Hematopoietic multipotent progenitor cell treated with erythropoietin and hydrocortisone succinate and interleukin-3 and kit ligand, for 6 days (in vitro differentiated cells): ENCODE data around the gene PGAP6.
"Not testable (repeated sequence)": the region's sequence is repeated elsewhere in the genome, so short reads cannot be mapped to it uniquely, and the experiment has no call there.

ENCODE experiments used
- DNase-seq: peaks from one replicate; pipeline ENCODE4 v3.0.0-alpha.2; 2015

PGAP6 gene

DNA sequence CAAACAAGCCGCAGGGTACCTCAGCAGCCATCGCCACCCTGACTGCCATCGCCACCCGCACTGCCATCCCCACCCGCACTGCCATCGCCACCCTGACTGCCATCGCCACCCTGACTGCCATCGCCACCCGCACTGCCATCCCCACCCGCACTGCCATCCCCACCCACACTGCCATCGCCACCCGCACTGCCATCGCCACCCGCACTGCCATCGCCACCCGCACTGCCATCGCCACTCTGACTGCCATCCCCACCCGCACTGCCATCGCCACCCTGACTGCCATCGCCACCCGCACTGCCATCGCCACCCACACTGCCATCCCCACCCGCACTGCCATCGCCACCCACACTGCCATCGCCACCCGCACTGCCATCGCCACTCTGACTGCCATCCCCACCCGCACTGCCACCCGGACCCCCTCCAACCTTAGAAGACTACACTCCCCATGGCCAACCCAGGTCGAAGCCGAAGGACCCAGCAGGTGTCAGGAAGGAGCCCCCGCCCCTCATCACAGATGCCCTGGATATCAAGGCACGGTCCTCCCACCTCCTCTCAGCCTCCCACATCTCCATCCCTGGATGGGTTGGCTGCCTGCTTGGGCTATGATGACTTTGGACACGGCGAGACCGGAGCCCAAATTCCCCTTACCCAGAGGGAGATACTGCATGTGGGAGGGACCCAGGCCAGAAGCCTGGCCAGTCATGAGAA, 3.5 kb downstream of the PGAP6 start:
- not testable (repeated sequence) for DNase-seq

DNA sequence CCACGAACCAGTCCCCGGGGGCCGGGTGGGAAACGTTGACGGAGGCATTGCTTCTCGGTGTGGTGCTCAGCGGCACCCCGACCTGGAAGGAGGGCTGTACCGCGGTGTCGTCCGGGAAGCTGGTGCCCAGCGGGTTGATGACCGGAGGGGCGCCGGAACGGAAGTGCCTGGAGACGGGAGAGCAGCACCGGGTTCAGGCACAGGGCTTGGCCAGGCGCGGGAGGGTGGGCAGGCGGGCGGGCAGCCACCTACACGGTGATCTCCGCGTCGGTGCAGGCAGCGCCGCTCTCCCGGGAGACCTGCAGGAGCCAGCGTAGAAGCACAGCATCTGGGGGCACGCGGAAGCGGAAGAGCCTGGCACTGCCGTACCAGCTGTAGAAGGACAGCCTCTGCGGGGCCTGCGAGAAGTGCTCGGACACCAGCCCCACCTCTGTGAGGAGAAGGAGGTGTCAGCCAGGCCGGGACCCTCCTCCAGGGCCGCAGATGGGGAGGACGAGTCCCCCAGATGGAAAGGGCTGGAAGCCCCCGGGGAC, 4.3 kb downstream of the PGAP6 start:
- DNase-seq: no peak

DNA sequence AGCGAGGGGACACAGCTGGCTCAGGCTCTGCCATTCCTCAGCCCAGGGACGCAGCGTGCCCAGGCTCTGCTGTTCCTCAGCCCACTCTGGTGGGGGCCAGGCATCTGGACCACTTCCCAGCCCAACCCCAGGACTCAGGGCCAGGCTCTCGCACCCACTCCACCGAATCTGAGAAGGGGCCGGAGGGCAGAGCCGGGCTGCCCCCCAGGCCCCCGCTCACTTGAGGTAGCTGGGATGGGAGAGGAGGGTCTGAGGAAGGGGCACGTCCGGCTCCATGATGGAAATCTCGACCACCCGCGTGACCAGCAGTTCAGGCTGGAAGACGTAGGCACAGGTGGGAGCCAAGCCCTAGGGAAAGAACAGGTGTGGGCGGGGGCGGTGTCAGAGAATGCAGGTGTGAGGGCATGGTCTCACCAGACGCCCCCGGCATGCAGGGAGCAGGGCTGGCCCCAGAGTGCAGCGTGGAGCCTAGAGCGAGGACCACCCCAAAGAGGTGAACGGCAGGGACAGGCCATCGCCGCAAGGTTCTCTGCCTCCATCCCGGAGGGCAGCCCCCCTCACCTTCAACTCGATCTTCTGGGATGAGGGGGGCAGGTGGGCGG, 4.9 kb downstream of the PGAP6 start:
- DNase-seq: no peak

- DNase-seq: no peak
Measured at GRCh38 chr16:375927-376816, 5.6 kb downstream of the PGAP6 start.

GRCh38 chr16:375212-375611, 6.6 kb downstream of the PGAP6 start:
- no peak for DNase-seq

- DNase-seq: no peak
Measured at GRCh38 chr16:374616-374926, 7.2 kb downstream of the PGAP6 start.

GRCh38 chr16:373848-374615, 7.7 kb downstream of the PGAP6 start:
- DNase-seq: no peak

DNA sequence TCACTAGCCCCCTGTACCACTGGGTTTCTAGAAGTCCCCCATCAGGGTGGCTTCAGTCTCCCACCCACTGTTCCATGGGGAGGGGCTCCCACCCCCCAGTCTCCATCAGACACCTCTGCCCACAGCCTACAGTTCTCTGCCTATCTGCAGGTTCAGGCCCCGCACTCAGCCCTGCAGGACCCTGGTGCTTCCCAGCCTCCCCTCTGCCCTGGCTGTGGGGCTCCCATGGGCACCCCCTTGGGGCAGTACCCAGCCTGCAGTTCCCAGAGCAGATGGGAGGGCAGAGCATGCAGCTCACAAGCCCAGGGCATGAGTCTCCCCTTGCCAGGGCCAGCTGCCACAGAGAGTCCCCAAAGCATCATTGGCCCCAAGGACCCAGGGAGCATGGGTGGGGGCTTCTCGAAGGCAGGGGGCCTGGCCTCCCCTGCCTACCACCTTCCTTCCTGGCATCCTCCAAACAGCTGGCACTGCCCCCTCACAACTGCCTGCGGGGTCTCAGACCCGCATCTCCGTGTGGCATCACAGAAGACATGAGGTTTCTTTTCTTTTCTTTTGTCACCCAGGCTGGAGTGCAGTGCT, 8.7 kb downstream of the PGAP6 start:
- no peak for DNase-seq

- no peak for DNase-seq
Measured at GRCh38 chr16:372302-372983, 9.3 kb downstream of the PGAP6 start.

- DNase-seq: no peak
Measured at GRCh38 chr16:371515-372301, 10.1 kb downstream of the PGAP6 start.

GRCh38 chr16:370979-371514, 10.7 kb downstream of the PGAP6 start:
- no peak for DNase-seq

DNA sequence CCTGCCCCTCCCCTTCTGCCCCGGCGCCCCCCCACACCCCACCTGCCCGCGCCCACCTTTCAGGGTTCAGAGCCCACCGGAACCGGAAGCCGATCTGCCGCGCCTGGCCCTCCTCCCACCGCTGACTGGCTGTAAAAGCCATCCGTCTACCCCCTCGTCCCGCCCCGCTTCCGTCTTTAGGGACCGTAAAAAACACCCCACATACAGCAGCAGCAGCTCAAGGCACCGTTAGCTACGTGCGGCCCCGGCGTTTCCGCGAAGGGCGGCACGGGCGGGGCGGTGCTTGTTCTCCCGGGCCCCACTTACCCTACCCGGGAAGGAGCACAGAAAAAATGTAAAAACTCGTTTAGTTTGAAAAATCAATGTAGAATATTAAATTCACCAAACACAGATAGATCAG, 11.3 kb downstream of the PGAP6 start, which contains the start of gene MRPL28:
Gene MRPL28 (minus strand): TSS at position 96 of the 400 bp plus-strand sequence. CDS start 320 bp downstream, outside the sequence.
- peak; percentile 98 for DNase-seq

GRCh38 chr16:369866-370436, 11.8 kb downstream of the PGAP6 start:
- no peak for DNase-seq

DNA sequence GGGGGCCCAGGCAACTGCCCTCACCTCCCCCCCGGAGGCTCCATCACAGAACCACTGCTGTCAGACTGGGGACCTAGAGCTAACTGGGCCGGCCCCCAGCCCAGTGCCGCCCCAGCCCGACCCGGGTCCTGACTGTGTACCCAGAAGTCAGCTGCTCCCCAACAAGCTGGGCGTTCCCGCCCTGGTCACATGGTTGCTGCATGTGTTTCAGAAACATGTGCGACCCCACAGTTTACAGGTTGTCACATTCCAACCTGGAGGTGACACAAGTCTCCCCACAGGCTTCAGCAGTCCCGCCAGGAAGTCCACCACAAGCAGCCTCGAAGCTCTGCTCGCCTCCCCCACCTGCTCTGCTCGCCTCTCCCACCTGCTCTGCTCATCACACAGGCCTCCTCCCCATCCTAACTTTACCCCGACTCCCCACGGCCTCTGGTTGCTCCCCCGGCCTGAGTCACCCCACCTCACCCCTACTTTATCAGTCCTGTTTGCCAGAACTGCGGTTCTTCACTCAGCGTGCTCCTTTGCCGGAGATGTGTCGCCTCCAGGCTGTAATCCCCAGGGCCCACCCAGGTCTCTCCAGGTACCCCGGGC, 12.4 kb downstream of the PGAP6 start:
- DNase-seq: peak; percentile 41

- DNase-seq: no peak
Measured at GRCh38 chr16:368388-369158, 13.2 kb downstream of the PGAP6 start.

DNA sequence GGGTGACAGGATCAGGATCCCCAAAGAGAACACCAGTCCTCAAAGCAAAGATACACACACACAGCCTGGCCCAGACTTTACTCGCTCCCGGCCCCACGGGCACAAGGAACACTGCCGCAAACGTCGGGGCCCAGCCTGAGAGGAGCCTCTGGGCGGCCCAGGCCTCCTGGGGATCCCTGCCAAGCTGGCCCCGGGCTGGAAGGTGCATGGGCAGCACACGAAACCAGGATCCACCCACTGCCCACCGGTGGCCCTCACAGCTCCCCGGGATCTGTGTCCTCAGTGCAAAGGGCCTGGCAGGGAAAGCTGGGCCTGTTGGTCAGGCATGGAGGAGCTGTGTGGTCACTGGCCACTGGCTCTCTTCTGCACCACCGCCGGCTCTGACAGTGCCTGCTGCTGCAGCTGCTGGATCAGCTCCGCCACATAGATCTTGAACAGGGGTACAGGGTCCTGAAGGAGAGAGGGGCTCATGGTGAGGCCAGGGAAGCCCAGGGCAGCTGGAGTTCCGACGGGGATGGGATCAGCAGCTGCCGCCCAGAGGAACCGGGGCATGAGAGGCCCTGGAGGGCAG, 14.4 kb downstream of the PGAP6 start:
- DNase-seq: no peak

DNA sequence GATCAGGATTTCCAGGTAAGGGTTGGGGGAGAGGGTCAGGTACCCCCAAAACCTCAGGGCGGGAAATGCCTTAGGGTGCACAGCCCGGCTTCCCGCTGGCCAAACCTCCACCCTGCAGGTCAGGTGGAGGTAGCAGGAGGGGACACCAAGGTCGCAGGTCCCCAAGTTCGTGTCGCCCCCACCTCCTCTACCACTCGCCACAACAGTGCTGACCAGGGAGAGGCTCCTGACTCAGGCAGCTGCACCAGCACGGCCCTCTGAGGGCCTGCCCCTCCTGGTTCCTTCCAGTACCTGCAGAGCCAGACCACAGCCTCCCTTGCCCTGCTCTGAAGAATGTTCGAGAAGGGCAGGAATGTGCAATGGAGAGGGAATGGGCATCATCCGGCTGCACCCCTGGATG, 15.3 kb downstream of the PGAP6 start:
- no peak for DNase-seq

DNA sequence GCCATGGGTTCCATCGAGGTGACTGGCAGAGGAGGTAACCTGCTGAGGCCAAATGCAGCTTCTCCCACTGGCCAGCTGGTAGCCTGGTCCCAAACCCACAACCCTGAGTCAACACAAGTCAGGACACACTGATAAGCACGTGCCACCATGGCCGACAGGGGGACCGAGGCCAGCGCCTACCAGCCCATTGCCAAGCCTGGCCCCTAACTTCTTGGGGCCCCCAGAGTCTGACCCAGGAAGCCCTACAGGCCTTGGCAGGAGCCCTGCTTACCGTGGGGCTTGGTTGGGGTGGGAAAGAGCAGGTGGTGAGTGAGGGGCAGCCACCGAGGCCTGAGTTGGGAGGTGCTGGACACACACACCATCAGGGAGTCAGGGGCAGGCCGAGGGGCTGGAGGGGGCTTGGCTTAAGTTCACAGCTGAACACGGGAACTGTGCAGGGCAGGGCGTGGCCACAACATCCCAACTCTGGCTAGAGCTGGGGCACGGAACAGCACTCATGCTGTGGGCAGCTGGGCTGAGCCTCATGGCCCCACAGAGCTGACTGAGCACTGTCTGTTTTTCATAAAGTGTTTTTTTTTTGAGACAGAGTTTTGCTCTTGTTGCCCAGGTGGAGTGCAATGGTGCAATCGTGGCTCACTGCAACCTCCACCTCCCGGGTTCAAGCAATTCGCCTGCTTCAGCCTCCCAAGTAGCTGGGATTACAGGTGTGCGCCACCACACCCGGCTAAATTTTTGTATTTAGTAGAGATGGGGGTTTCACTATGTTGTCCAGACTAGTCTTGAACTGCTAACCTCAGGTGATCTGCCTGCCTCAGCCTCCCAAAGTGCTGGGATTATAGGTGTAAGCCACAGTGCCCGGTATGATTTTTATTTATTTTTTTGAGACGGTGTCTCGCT, 16.9 kb downstream of the PGAP6 start:
- DNase-seq: peak; percentile 78
